SK-N-SH treated with all-trans-retinoic acid at 6 μM for 48 hours (cell line): Measurements from ENCODE around the gene SLC2A13.

Source experiments
- BACH2 ChIP-seq: fragments of 250-450 bp; sonication (Bioruptor Pico); IDR thresholded peaks from 2 replicates; pipeline ENCODE4 v1.9.0; 2021; ENCODE audit warnings: mild to moderate bottlenecking, borderline replicate concordance
- ZFP3 ChIP-seq: fragments of 250-450 bp; sonication (Bioruptor Pico); IDR thresholded peaks from 2 replicates; pipeline ENCODE4 v1.5.0; 2020; ENCODE audit warnings: mild to moderate bottlenecking, moderate library complexity

DNA sequence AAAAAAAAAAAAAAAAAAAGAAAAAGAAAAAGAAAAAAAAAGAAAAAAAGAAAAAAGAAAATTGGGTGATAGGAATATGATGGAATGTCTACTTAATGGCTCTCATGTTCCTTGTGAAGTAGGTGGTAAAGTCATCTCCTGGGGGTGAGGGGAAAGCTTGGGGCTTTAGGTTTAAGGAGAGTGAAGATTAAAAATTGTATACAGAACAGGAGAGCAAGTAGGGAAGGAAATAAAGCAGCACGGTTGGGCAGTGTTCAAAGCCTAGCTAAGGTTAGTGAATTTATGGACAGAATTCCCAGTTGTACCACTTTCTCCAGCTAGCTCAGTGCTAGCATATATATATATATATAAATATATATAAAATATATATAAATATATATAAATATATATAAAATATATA is 40.0 kb upstream of the SLC2A13 start:
- TF ChIP-seq BACH2 (CRISPR knock-in tag), result no peak
- TF ChIP-seq ZFP3 (CRISPR knock-in tag), result no peak
